Naive thymus-derived CD4-positive, alpha-beta T cell (primary cell): ENCODE measurements around the gene TENM4. TPM values are rescaled to one million over a fixed set of nuclear protein-coding genes. Genes with fewer than 3 reads are reported as not detected.

Experiments
- ATAC-seq: fragments of 150-1000 bp; cut with Tn5 transposase; 2 replicates; pipeline ENCODE4 v1.10.0; 2021; ENCODE audit warnings: mild to moderate bottlenecking, moderate library complexity
- CTCF ChIA-PET: fragments of 350-600 bp; sonication (Branson Sonifier 250); formaldehyde crosslinking; loops from one replicate; lab custom pipeline; 2021; ENCODE audit warnings: antibody characterized with exemption; lab: Charles Lee
- POLR2A ChIA-PET: fragments of 350-600 bp; sonication (Branson Sonifier 250); formaldehyde crosslinking; loops from one replicate; lab custom pipeline; 2021; ENCODE audit warnings: antibody characterized with exemption, inconsistent platforms; lab: Charles Lee
- DNase-seq, 9 donors: peaks; one replicate each; pipeline versions ENCODE4 v3.0.0 to v3.0.0-alpha.2; 2020 to 2022; ENCODE audit warnings: mixed read lengths in 1 of 9
- H3K27ac ChIP-seq: one replicate; pipeline ENCODE4 v1.7.0; 2013; ENCODE audit warnings: mild to moderate bottlenecking, low read depth, low read length, moderate library complexity
- H3K27me3 ChIP-seq, 2 donors: one replicate each; pipeline ENCODE4 v1.7.0; 2013; ENCODE audit warnings: low read length in 2 of 2, mild to moderate bottlenecking in 2 of 2, moderate library complexity in 2 of 2; ENCODE audit not compliant: control insufficient read depth in 2 of 2, insufficient read depth in 2 of 2
- H3K36me3 ChIP-seq, 3 experiments: 1 replicate in 2 of 3; 2 replicates in 1 of 3; pipeline ENCODE4 v1.7.0; 2013; ENCODE audit warnings: low read length in 3 of 3, mild to moderate bottlenecking in 3 of 3, moderate library complexity in 1 of 3; ENCODE audit not compliant: insufficient read depth in 3 of 3, control insufficient read depth in 2 of 3
- H3K4me1 ChIP-seq, 2 donors: one replicate each; pipeline ENCODE4 v1.7.0; 2013; ENCODE audit warnings: low read length in 2 of 2, mild to moderate bottlenecking in 2 of 2, moderate library complexity in 1 of 2; ENCODE audit not compliant: control insufficient read depth in 2 of 2, insufficient read depth in 2 of 2
- H3K4me3 ChIP-seq: 2 replicates; pipeline ENCODE4 v1.7.0; 2013; ENCODE audit warnings: mild to moderate bottlenecking, low read length
- H3K9me3 ChIP-seq, 3 experiments: 1 replicate in 2 of 3; 2 replicates in 1 of 3; pipeline ENCODE4 v1.7.0; 2013; ENCODE audit warnings: low read length in 3 of 3; ENCODE audit not compliant: control insufficient read depth in 2 of 3
- H3K27ac Mint-ChIP-seq, 9 donors: one replicate each; pipeline ENCODE4 v1.8.0; 2020 to 2022; ENCODE audit warnings: mixed read lengths in 9 of 9, mild to moderate bottlenecking in 8 of 9, moderate library complexity in 5 of 9, inconsistent platforms in 2 of 9
- H3K27me3 Mint-ChIP-seq, 5 donors: one replicate each; pipeline ENCODE4 v1.8.0; 2021 to 2022; ENCODE audit warnings: mixed read lengths in 5 of 5, mild to moderate bottlenecking in 1 of 5
- H3K36me3 Mint-ChIP-seq, 5 donors: one replicate each; pipeline ENCODE4 v1.8.0; 2020 to 2022; ENCODE audit warnings: mixed read lengths in 5 of 5, mild to moderate bottlenecking in 3 of 5, inconsistent platforms in 1 of 5
- H3K4me1 Mint-ChIP-seq, 7 donors: one replicate each; pipeline ENCODE4 v1.8.0; 2020 to 2022; ENCODE audit warnings: mixed read lengths in 7 of 7, mild to moderate bottlenecking in 3 of 7, inconsistent platforms in 1 of 7
- H3K4me3 Mint-ChIP-seq, 10 donors: one replicate each; pipeline ENCODE4 v1.8.0; 2020 to 2022; ENCODE audit warnings: mild to moderate bottlenecking in 10 of 10, mixed read lengths in 10 of 10, moderate library complexity in 6 of 10, inconsistent platforms in 2 of 10
- H3K9me3 Mint-ChIP-seq, 11 donors: one replicate each; pipeline ENCODE4 v1.8.0; 2020 to 2022; ENCODE audit warnings: mixed read lengths in 11 of 11, mild to moderate bottlenecking in 4 of 11, inconsistent platforms in 1 of 11, moderate library complexity in 1 of 11
- intact Hi-C, 2 donors: fragments of 100-400 bp; cut with micrococcal nuclease; formaldehyde crosslinking; loops; one replicate each; pipeline ENCODE4 v1.15.1; 2023
- polyA plus RNA-seq, 2 donors: library from polyadenylated mRNA; unstranded; fragments of 300-500 nt; fragmentation: Illumina TruSeq; gene quantifications; one replicate each; pipeline ENCODE4 v1.2.3, GENCODE V29; 2021
- total RNA-seq, 6 experiments: library from RNA in 5 of 6; stranded (reverse) in 5 of 6; gene quantifications; 1 replicate in 5 of 6; 2 replicates in 1 of 6; pipeline ENCODE4 v1.2.3 and lab custom pipeline; 2021 to 2026

Gene TENM4
- total and polyA plus RNA-seq, 7 experiments from 2014 or later: 0.32 to 0.47 TPM; not detected in 5

GRCh38 chr11:79425463-79425862, 15.4 kb downstream of the TENM4 start:
- DNase-seq (no peak), ATAC-seq (no peak)
- Histone ChIP-seq H3K4me3 (no peak overlapping the region), H3K9me3 (no peaks in the 10 kb centered on the region), H3K27me3 (no peaks in the 10 kb centered on the region), H3K4me1 (no peaks in the 10 kb centered on the region), H3K27ac (no peak overlapping the region), H3K36me3 (no peaks in the 10 kb centered on the region)
- Mint-ChIP-seq H3K27ac (no peak overlapping the region), H3K4me3 (no peak overlapping the region), H3K4me1 (no peaks in the 10 kb centered on the region), H3K36me3 (no peaks in the 10 kb centered on the region), H3K9me3 (peaks cover 0 to 6% (median 0%) of the 10 kb centered on the region in 11 donors), H3K27me3 (peaks cover 0 to 6% (median 4%) of the 10 kb centered on the region in 5 donors)
- intact Hi-C loops: no loop called here
- ChIA-PET CTCF (no interaction called here), POLR2A (no interaction called here)

- Mint-ChIP-seq H3K4me3 (no peak overlapping the region), H3K4me1 (no peaks in the 10 kb centered on the region), H3K36me3 (no peaks in the 10 kb centered on the region), H3K27ac (no peak overlapping the region), H3K9me3 (peaks cover 0 to 6% (median 0%) of the 10 kb centered on the region in 11 donors), H3K27me3 (peaks cover 0 to 13% (median 10%) of the 10 kb centered on the region in 5 donors)
- Histone ChIP-seq H3K4me3 (no peak overlapping the region), H3K4me1 (no peaks in the 10 kb centered on the region), H3K36me3 (no peaks in the 10 kb centered on the region), H3K27ac (no peak overlapping the region), H3K27me3 (no peaks in the 10 kb centered on the region), H3K9me3 (no peaks in the 10 kb centered on the region)
- POLR2A ChIA-PET: no interaction called here
- DNase-seq (no peak), ATAC-seq (no peak)
- intact Hi-C loops: no loop called here
- CTCF ChIA-PET: no interaction called here
These were observed 17.1 kb downstream of the TENM4 start for GRCh38 chr11:79423736-79424135.

GRCh38 chr11:79422866-79423265, 18.0 kb downstream of the TENM4 start:
- peaks cover 0 to 17% (median 8%) of the 10 kb centered on the region in 5 donors for H3K27me3 Mint-ChIP-seq
- POLR2A ChIA-PET: no interaction called here

GRCh38 chr11:79421820-79422219, 19.0 kb downstream of the TENM4 start:
- no peaks in the 10 kb centered on the region for H3K27me3 ChIP-seq
- no peaks in the 10 kb centered on the region for H3K4me1 ChIP-seq
- Mint-ChIP-seq H3K9me3 (peaks cover 0 to 7% (median 4%) of the 10 kb centered on the region in 11 donors), H3K4me3 (no peak overlapping the region), H3K4me1 (no peaks in the 10 kb centered on the region), H3K36me3 (no peaks in the 10 kb centered on the region), H3K27me3 (peaks cover 0 to 17% (median 8%) of the 10 kb centered on the region in 5 donors), H3K27ac (no peak overlapping the region)
- ATAC-seq (no peak), DNase-seq (no peak)
- intact Hi-C loops: no loop called here
- H3K9me3 ChIP-seq: no peaks in the 10 kb centered on the region
- H3K4me3 ChIP-seq: no peak overlapping the region
- H3K36me3 ChIP-seq: no peaks in the 10 kb centered on the region
- no peak overlapping the region for H3K27ac ChIP-seq
- POLR2A ChIA-PET: no interaction called here
- CTCF ChIA-PET: no interaction called here

More at GRCh38 chr11:79422866-79423265, 18.0 kb downstream of the TENM4 start:
- Histone ChIP-seq H3K27me3 (no peaks in the 10 kb centered on the region), H3K4me3 (no peak overlapping the region), H3K9me3 (no peaks in the 10 kb centered on the region), H3K36me3 (no peaks in the 10 kb centered on the region), H3K4me1 (no peaks in the 10 kb centered on the region), H3K27ac (no peak overlapping the region)
- ATAC-seq (no peak), DNase-seq (no peak)
- CTCF ChIA-PET: no interaction called here
- no peaks in the 10 kb centered on the region for H3K4me1 Mint-ChIP-seq
- intact Hi-C loops: no loop called here
- H3K9me3 Mint-ChIP-seq: peaks cover 0 to 7% (median under 1%) of the 10 kb centered on the region in 11 donors
- no peaks in the 10 kb centered on the region for H3K36me3 Mint-ChIP-seq
- no peak overlapping the region for H3K4me3 Mint-ChIP-seq
- no peak overlapping the region for H3K27ac Mint-ChIP-seq

GRCh38 chr11:79419120-79419519, 21.7 kb downstream of the TENM4 start:
- Histone ChIP-seq H3K9me3 (no peaks in the 10 kb centered on the region), H3K27ac (no peak overlapping the region), H3K4me1 (no peaks in the 10 kb centered on the region), H3K27me3 (no peaks in the 10 kb centered on the region), H3K36me3 (no peaks in the 10 kb centered on the region), H3K4me3 (no peak overlapping the region)
- DNase-seq: no peak
- POLR2A ChIA-PET: no interaction called here
- Mint-ChIP-seq H3K4me3 (no peak overlapping the region), H3K27me3 (peaks cover 0 to 17% (median 8%) of the 10 kb centered on the region in 5 donors), H3K9me3 (peaks cover 0 to 14% (median 5%) of the 10 kb centered on the region in 11 donors), H3K27ac (no peak overlapping the region), H3K4me1 (no peaks in the 10 kb centered on the region), H3K36me3 (no peaks in the 10 kb centered on the region)
- intact Hi-C loops: no loop called here
- CTCF ChIA-PET: no interaction called here
- ATAC-seq: no peak

- Histone ChIP-seq H3K9me3 (no peaks in the 10 kb centered on the region), H3K27me3 (no peaks in the 10 kb centered on the region), H3K27ac (no peak overlapping the region), H3K36me3 (no peaks in the 10 kb centered on the region), H3K4me3 (no peak overlapping the region), H3K4me1 (no peaks in the 10 kb centered on the region)
- Mint-ChIP-seq H3K27me3 (peaks cover 0 to 17% (median 8%) of the 10 kb centered on the region in 5 donors), H3K36me3 (no peaks in the 10 kb centered on the region), H3K4me1 (no peaks in the 10 kb centered on the region), H3K27ac (no peak overlapping the region), H3K4me3 (no peak overlapping the region), H3K9me3 (peaks cover 0 to 14% (median 5%) of the 10 kb centered on the region in 11 donors)
- intact Hi-C loops: no loop called here
- POLR2A ChIA-PET: no interaction called here
- CTCF ChIA-PET: no interaction called here
- ATAC-seq (no peak), DNase-seq (no peak)
These were observed 22.6 kb downstream of the TENM4 start for GRCh38 chr11:79418241-79418640.

GRCh38 chr11:79417069-79417920, 23.5 kb downstream of the TENM4 start:
- Histone ChIP-seq H3K4me3 (no peak overlapping the region), H3K4me1 (no peaks in the 10 kb centered on the region), H3K36me3 (no peaks in the 10 kb centered on the region), H3K27ac (no peak overlapping the region), H3K9me3 (no peaks in the 10 kb centered on the region), H3K27me3 (no peaks in the 10 kb centered on the region)
- Mint-ChIP-seq H3K27ac (no peak overlapping the region), H3K36me3 (no peaks in the 10 kb centered on the region), H3K27me3 (peaks cover 0 to 17% (median 8%) of the 10 kb centered on the region in 5 donors), H3K9me3 (peaks cover 0 to 14% (median 5%) of the 10 kb centered on the region in 11 donors), H3K4me1 (no peaks in the 10 kb centered on the region), H3K4me3 (no peak overlapping the region)
- intact Hi-C loops: no loop called here
- ChIA-PET POLR2A (no interaction called here), CTCF (no interaction called here)
- ATAC-seq (no peak), DNase-seq (no peak)
